Measurements from ENCODE around the gene TNNT1. TPM values are rescaled to one million over a fixed set of nuclear protein-coding genes. Genes with fewer than 3 reads are reported as not detected.

Gene TNNT1
- polyA plus RNA-seq, 4 donors = 0.18 to 20.1 (median 5.3) TPM

DNA sequence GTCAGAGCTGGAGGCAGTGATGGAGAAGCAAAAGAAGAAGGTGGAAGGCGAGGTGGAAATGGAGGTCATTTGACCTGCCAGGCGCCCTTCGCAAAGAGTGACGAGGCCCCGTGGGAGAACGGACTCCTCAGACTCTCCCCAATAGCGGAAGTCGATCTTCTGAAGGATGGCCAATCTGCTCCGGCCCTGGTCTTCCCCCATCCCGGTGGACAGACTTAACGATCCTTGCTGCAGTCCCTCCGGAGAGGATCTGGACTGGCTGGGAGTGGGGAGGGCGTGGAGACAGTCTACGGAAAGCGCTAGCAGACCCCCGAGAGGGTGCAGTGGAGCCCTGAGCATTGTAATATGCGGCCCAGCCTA lies 61.5 kb downstream of the TNNT1 start:
- DNase-seq (no peak), FAIRE-seq (no peak)
- no peak overlapping the region for H3K27ac ChIP-seq (ENCODE audit: low read depth in 1 of 3, low read length in 2 of 3)
- peak overlapping the region in 2 of 3 donors; percentile 7 to 24 for H3K4me3 ChIP-seq (ENCODE audit: low read depth in 1 of 3, low read length in 3 of 3)
- H3K4me1 ChIP-seq (ENCODE audit: control insufficient read depth in 3 of 3, insufficient read depth in 2 of 3, low read depth in 1 of 3, low read length in 2 of 3) = peaks cover 0 to 18% (median 2%) of the 10 kb centered on the region in 3 donors
- 12 to 42% (median 31%) methylated on average over 17 of the region's 17 CpGs for WGBS, 3 donors
- peaks cover 6 to 34% (median 8%) of the 10 kb centered on the region in 3 donors for H3K36me3 ChIP-seq (ENCODE audit: control insufficient read depth in 3 of 3, insufficient read depth in 2 of 3, low read depth in 1 of 3, low read length in 3 of 3)
- peaks cover 0 to 59% (median 0%) of the 10 kb centered on the region in 3 donors for H3K27me3 ChIP-seq (ENCODE audit: control insufficient read depth in 3 of 3, insufficient read depth in 3 of 3, low read length in 3 of 3)
- peaks cover 0 to 3% of the 10 kb centered on the region in 2 donors for H3K9me3 ChIP-seq (ENCODE audit: control insufficient read depth in 2 of 2, insufficient read depth in 1 of 2, low read depth in 1 of 2, low read length in 1 of 2)

DNA sequence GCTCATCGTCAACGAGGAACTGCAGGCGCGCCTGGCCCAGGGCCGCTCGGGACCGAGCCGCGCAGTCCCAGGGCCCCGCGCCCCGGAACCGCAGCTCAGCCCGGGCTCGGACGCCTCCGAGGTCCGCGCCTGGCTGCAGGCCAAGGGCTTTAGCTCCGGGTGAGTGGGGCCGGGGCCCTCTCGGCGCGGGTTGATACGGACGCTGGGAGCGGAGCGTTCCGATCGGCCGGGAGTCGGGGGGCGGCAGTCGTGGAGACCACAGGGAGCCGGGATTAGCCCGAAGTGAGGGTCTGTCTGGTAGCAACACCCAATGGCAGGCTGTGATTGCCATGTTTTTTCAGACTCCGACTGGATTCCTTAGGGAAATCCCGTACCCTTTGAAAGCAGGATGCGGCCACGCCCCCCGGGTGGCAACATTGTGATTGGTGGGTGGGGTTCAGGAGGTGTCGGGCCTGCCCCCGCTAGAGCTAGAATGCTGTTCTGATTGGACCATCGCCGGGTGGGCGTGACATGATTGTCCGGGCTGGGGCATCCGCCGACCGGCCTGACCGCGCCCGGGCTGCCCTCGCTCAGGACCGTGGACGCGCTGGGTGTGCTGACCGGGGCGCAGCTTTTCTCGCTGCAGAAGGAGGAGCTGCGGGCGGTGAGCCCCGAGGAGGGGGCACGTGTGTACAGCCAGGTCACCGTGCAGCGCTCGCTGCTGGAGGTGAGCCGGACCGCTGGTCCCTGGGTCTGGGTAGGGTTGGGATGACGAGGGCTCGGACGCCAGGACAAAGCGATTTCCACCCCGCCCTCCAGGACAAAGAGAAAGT lies 62.1 kb downstream of the TNNT1 start:
- Histone ChIP-seq H3K9me3 (ENCODE audit: control insufficient read depth in 2 of 2, insufficient read depth in 1 of 2, low read depth in 1 of 2, low read length in 1 of 2) (peaks cover 0 to 3% of the 10 kb centered on the region in 2 donors), H3K27me3 (ENCODE audit: control insufficient read depth in 3 of 3, insufficient read depth in 3 of 3, low read length in 3 of 3) (peaks cover 0 to 65% (median 3%) of the 10 kb centered on the region in 3 donors), H3K4me1 (ENCODE audit: control insufficient read depth in 3 of 3, insufficient read depth in 2 of 3, low read depth in 1 of 3, low read length in 2 of 3) (peaks cover 0 to 23% (median 2%) of the 10 kb centered on the region in 3 donors), H3K27ac (ENCODE audit: low read depth in 1 of 3, low read length in 2 of 3) (no peak overlapping the region), H3K4me3 (ENCODE audit: low read depth in 1 of 3, low read length in 3 of 3) (peak overlapping the region in 2 of 3 donors; percentile 7 to 30), H3K36me3 (ENCODE audit: control insufficient read depth in 3 of 3, insufficient read depth in 2 of 3, low read depth in 1 of 3, low read length in 3 of 3) (peaks cover 4 to 29% (median 6%) of the 10 kb centered on the region in 3 donors)
- DNase-seq (peak; percentile 80 to 88), FAIRE-seq (no peak)
- 1 to 9% (median 4%) methylated on average over 63 to 74 of the region's 74 CpGs for WGBS, 3 donors

DNA sequence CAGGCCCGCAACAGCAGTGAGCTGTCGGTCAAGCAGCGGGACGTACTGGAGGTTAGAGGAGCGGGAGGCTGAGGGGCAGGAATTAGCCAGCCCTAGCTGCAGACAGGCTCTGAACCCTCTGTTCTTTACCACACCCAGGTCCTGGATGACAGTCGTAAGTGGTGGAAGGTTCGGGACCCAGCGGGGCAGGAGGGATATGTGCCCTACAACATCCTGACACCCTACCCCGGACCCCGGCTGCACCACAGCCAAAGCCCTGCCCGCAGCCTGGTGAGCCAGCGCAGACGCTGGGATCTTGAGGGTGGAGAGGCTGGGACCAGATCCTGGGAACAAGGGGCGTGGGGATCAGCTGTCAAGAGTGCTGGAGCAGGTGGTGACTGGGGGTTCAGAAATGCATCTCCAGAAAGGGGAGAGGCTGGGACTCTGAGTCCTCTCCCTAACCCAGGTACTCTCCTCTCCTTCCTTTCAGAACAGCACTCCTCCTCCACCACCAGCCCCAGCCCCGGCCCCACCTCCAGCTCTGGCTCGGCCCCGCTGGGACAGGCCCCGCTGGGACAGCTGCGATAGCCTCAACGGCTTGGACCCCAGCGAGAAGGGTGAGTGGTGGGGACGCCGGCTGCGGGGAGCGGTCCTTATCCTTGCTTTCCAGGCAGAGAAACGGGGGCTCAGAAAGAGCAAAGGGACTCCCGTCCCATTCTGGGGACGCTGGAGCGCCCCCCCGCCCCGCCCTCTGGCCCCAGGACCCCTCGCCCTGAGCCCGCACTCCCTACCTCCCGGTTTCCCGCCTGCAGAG lies 62.9 kb downstream of the TNNT1 start:
- peaks cover 0 to 73% (median 3%) of the 10 kb centered on the region in 3 donors for H3K27me3 ChIP-seq (ENCODE audit: control insufficient read depth in 3 of 3, insufficient read depth in 3 of 3, low read length in 3 of 3)
- WGBS, 3 donors = 25 to 43% (median 25%) methylated on average over 28 to 35 of the region's 35 CpGs
- H3K4me1 ChIP-seq (ENCODE audit: control insufficient read depth in 3 of 3, insufficient read depth in 2 of 3, low read depth in 1 of 3, low read length in 2 of 3) = peaks cover 0 to 28% (median 2%) of the 10 kb centered on the region in 3 donors
- peak overlapping the region in 1 of 3 donors; percentile 7 for H3K4me3 ChIP-seq (ENCODE audit: low read depth in 1 of 3, low read length in 3 of 3)
- no peak for DNase-seq
- H3K36me3 ChIP-seq (ENCODE audit: control insufficient read depth in 3 of 3, insufficient read depth in 2 of 3, low read depth in 1 of 3, low read length in 3 of 3) = peaks cover 0 to 21% (median 4%) of the 10 kb centered on the region in 3 donors
- no peak for FAIRE-seq
- peaks cover 0 to 3% of the 10 kb centered on the region in 2 donors for H3K9me3 ChIP-seq (ENCODE audit: control insufficient read depth in 2 of 2, insufficient read depth in 1 of 2, low read depth in 1 of 2, low read length in 1 of 2)
- H3K27ac ChIP-seq (ENCODE audit: low read depth in 1 of 3, low read length in 2 of 3) = no peak overlapping the region

DNA sequence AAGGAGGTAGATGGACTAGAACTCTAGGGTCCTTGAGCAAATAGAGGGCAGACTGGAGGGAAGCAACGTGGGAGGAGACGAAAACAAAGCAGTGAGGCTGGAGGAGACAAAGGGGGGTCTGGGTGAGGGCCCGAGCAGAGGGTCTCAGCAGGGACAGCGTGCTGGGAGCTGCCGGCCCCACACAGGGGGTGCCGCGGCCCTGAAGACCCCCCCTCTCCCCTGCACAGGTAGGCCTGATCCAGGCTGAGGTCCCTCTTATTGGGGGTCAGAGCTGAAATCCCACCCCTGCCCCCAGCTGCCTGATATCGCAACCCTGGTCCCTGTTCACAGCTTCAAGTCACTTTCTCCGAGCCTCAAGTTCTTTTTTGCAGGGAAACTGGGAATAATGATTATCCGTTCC lies 64.6 kb downstream of the TNNT1 start:
- 79 to 82% (median 81%) methylated on average over 10 of the region's 10 CpGs for WGBS, 3 donors
- peaks cover 0 to 43% (median 7%) of the 10 kb centered on the region in 3 donors for H3K4me1 ChIP-seq (ENCODE audit: control insufficient read depth in 3 of 3, insufficient read depth in 2 of 3, low read depth in 1 of 3, low read length in 2 of 3)
- peaks cover 0 to 87% (median 5%) of the 10 kb centered on the region in 3 donors for H3K27me3 ChIP-seq (ENCODE audit: control insufficient read depth in 3 of 3, insufficient read depth in 3 of 3, low read length in 3 of 3)
- no peak overlapping the region for H3K4me3 ChIP-seq (ENCODE audit: low read depth in 1 of 3, low read length in 3 of 3)
- H3K36me3 ChIP-seq (ENCODE audit: control insufficient read depth in 3 of 3, insufficient read depth in 2 of 3, low read depth in 1 of 3, low read length in 3 of 3) = peaks cover 0 to 10% (median 0%) of the 10 kb centered on the region in 3 donors
- DNase-seq (no peak), FAIRE-seq (no peak)
- no peak overlapping the region for H3K27ac ChIP-seq (ENCODE audit: low read depth in 1 of 3, low read length in 2 of 3)
- H3K9me3 ChIP-seq (ENCODE audit: control insufficient read depth in 2 of 2, insufficient read depth in 1 of 2, low read depth in 1 of 2, low read length in 1 of 2) = peaks cover 0 to 3% of the 10 kb centered on the region in 2 donors

DNA sequence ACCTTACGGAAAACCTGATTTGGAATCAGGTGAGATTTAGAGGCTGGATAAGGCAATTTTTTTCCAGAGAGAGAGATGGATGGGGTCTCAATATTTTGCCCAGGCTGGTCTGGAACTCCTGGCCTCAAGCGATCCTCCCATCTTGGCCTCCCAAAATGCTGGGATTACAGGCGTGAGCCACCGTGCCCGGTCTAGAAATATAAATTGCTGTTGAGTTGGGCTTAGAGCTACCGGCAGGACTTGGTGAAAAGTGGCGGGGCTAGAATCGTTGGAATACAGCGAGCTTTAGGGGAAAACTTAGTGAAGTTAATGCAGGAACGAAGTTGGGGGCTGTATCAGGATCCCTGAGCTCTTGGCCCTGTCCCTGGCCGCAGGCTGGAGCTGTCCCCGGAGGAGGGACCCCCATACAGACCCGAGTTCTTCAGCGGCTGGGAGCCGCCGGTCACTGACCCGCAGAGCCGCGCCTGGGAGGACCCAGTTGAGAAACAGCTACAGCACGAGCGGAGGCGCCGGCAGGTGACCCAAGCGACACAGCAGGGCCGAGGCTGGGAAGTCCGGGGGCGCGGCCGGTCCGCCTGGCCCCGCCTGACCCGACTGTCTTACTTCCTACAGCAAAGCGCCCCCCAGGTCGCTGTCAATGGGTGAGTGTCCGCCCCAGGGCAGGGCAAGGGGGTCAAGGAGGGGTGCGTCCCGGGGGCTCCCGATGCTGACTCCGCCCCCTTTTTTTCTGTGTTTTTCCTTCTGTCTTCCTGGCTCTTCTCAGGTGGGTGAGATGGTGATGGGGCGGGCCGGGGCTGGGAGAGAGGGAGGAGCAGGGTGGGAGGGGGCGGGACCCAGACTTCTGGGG lies 65.8 kb downstream of the TNNT1 start:
- Histone ChIP-seq H3K4me3 (ENCODE audit: low read depth in 1 of 3, low read length in 3 of 3) (no peak overlapping the region), H3K27ac (ENCODE audit: low read depth in 1 of 3, low read length in 2 of 3) (no peak overlapping the region), H3K27me3 (ENCODE audit: control insufficient read depth in 3 of 3, insufficient read depth in 3 of 3, low read length in 3 of 3) (peaks cover 0 to 86% (median 5%) of the 10 kb centered on the region in 3 donors), H3K36me3 (ENCODE audit: control insufficient read depth in 3 of 3, insufficient read depth in 2 of 3, low read depth in 1 of 3, low read length in 3 of 3) (peaks cover 0 to 6% (median 0%) of the 10 kb centered on the region in 3 donors), H3K9me3 (ENCODE audit: control insufficient read depth in 2 of 2, insufficient read depth in 1 of 2, low read depth in 1 of 2, low read length in 1 of 2) (peaks cover 0 to 3% of the 10 kb centered on the region in 2 donors), H3K4me1 (ENCODE audit: control insufficient read depth in 3 of 3, insufficient read depth in 2 of 3, low read depth in 1 of 3, low read length in 2 of 3) (peaks cover 0 to 40% (median 7%) of the 10 kb centered on the region in 3 donors)
- DNase-seq (peak in 1 of 2 donors; percentile 37), FAIRE-seq (no peak)
- WGBS, 3 donors = 38 to 41% (median 40%) methylated on average over 41 to 42 of the region's 42 CpGs

Other genes with a start within 250 kb of the TNNT1 start
- gene NCR1, start 243.1 kb downstream of the TNNT1 start, polyA plus RNA-seq = under 1 TPM in 2 of 4 donors, not detected in 2; 0.16 to 0.77 TPM
- gene NLRP7, start 201.7 kb downstream of the TNNT1 start, polyA plus RNA-seq = under 1 TPM in 3 of 4 donors, not detected in 1; 0.01 to 0.27 (median 0.04) TPM
- 10 to 100 TPM in 2 of 4 donors, 1 to 10 TPM in 2; 2.2 to 10.9 (median 7.6) TPM for gene NLRP2, start 182.8 kb downstream of the TNNT1 start, polyA plus RNA-seq
- gene GP6, start 110.9 kb downstream of the TNNT1 start, polyA plus RNA-seq = under 1 TPM in 2 of 4 donors, not detected in 2; 0.15 to 0.22 TPM
- 10 to 100 TPM; 21.3 to 28.4 (median 22.2) TPM for gene RDH13, start 86.1 kb downstream of the TNNT1 start, polyA plus RNA-seq
- 10 to 100 TPM; 11.7 to 23.8 (median 19.1) TPM for gene EPS8L1, start 73.3 kb downstream of the TNNT1 start, polyA plus RNA-seq
- gene PPP1R12C, start 31.6 kb downstream of the TNNT1 start, polyA plus RNA-seq = 100 to 1,000 TPM in 2 of 4 donors, 10 to 100 TPM in 2; 68.3 to 192 (median 132) TPM
- 10 to 100 TPM in 1 of 4 donors, 1 to 10 TPM in 2, under 1 TPM in 1; 0.59 to 39.7 (median 1.5) TPM for gene TNNI3, start 8.5 kb upstream of the TNNT1 start, polyA plus RNA-seq
- under 1 TPM in 2 of 4 donors, not detected in 2; 0.62 to 0.64 TPM for gene DNAAF3, start 17.4 kb upstream of the TNNT1 start, polyA plus RNA-seq
- 1 to 10 TPM in 2 of 4 donors, under 1 TPM in 2; 0.22 to 4.7 (median 1.1) TPM for gene SYT5, start 31.1 kb upstream of the TNNT1 start, polyA plus RNA-seq
- 100 to 1,000 TPM in 2 of 4 donors, 10 to 100 TPM in 2; 33.4 to 158 (median 89.7) TPM for gene PTPRH, start 60.3 kb upstream of the TNNT1 start, polyA plus RNA-seq
- gene TMEM86B, start 79.6 kb upstream of the TNNT1 start, polyA plus RNA-seq = 100 to 1,000 TPM in 1 of 4 donors, 10 to 100 TPM in 3; 22.8 to 255 (median 72.6) TPM
- 10 to 100 TPM; 43.4 to 67.5 (median 48.9) TPM for gene PPP6R1, start 109.8 kb upstream of the TNNT1 start, polyA plus RNA-seq
- 10 to 100 TPM; 25.9 to 61.9 (median 31.4) TPM for gene HSPBP1, start 130.9 kb upstream of the TNNT1 start, polyA plus RNA-seq
- gene BRSK1, start 134.8 kb upstream of the TNNT1 start, polyA plus RNA-seq = 1 to 10 TPM in 3 of 4 donors, under 1 TPM in 1; 0.22 to 3.5 (median 2.7) TPM
- gene TMEM150B, start 176.1 kb upstream of the TNNT1 start, polyA plus RNA-seq = 100 to 1,000 TPM in 1 of 4 donors, 10 to 100 TPM in 3; 33.2 to 125 (median 79.2) TPM
- 10 to 100 TPM; 10.3 to 18.4 (median 14.3) TPM for gene KMT5C, start 190.7 kb upstream of the TNNT1 start, polyA plus RNA-seq
- gene COX6B2, start 205.5 kb upstream of the TNNT1 start, polyA plus RNA-seq = under 1 TPM in 2 of 4 donors, not detected in 2; 0.07 to 0.09 TPM
- under 1 TPM in 1 of 4 donors, not detected in 3; 0.03 TPM for gene GARIN5B, start 214.1 kb upstream of the TNNT1 start, polyA plus RNA-seq
- gene IL11, start 221.3 kb upstream of the TNNT1 start, polyA plus RNA-seq = under 1 TPM in 2 of 4 donors, not detected in 2; 0.19 to 0.67 TPM
- under 1 TPM in 2 of 4 donors, not detected in 2; 0.30 to 0.31 TPM for gene TMEM190, start 227.6 kb upstream of the TNNT1 start, polyA plus RNA-seq
- 1 to 10 TPM in 3 of 4 donors, not detected in 1; 1.6 to 9.4 (median 2.2) TPM for gene TMEM238, start 235.1 kb upstream of the TNNT1 start, polyA plus RNA-seq
- 1,000 to 10,000 TPM; 1,338 to 2,360 (median 2,018) TPM for gene RPL28, start 236.7 kb upstream of the TNNT1 start, polyA plus RNA-seq

All from small intestine (tissue), 7 donors.